HG03097 (cell line): ENCODE data around the gene CCR1.
A peak's percentile ranks its signal among the peaks of the same experiment; 100 is the strongest.
"Not testable (repeated sequence)": the region's sequence is repeated elsewhere in the genome, so short reads cannot be mapped to it uniquely, and the experiment has no call there.

Source experiments
- ATAC-seq: cut with Tn5 transposase; IDR thresholded peaks from one replicate; pipeline ENCODE4 v1.9.1; 2021; ENCODE audit not compliant: unreplicated experiment, low FRiP score

CCR1 gene

GRCh38 chr3:46213201-46213600, 5.1 kb upstream of the CCR1 start:
- ATAC-seq: no peak

GRCh38 chr3:46212101-46212500, 4.0 kb upstream of the CCR1 start:
- no peak for ATAC-seq

- ATAC-seq: no peak
Measured at GRCh38 chr3:46209746-46210470, 1.8 kb upstream of the CCR1 start.

GRCh38 chr3:46209053-46209452, 940 bp upstream of the CCR1 start:
- no peak for ATAC-seq

- not testable (repeated sequence) for ATAC-seq
Measured at GRCh38 chr3:46207514-46207913, 599 bp downstream of the CCR1 start.

- no peak for ATAC-seq
Measured at GRCh38 chr3:46206282-46207015, 1.7 kb downstream of the CCR1 start.

GRCh38 chr3:46205286-46205960, 2.7 kb downstream of the CCR1 start:
- ATAC-seq: no peak

GRCh38 chr3:46203681-46204080, 4.4 kb downstream of the CCR1 start:
- ATAC-seq: no peak

GRCh38 chr3:46202535-46202934, 5.6 kb downstream of the CCR1 start:
- no peak for ATAC-seq

- ATAC-seq: no peak
Measured at GRCh38 chr3:46200790-46201189, 7.3 kb downstream of the CCR1 start.

- no peak for ATAC-seq
Measured at GRCh38 chr3:46200211-46200610, 7.9 kb downstream of the CCR1 start.

GRCh38 chr3:46196261-46196957, 11.7 kb downstream of the CCR1 start:
- no peak for ATAC-seq

- ATAC-seq: no peak
Measured at GRCh38 chr3:46194868-46195553, 13.1 kb downstream of the CCR1 start.

- ATAC-seq: no peak
Measured at GRCh38 chr3:46193436-46193835, 14.7 kb downstream of the CCR1 start.

GRCh38 chr3:46192939-46193338, 15.2 kb downstream of the CCR1 start:
- no peak for ATAC-seq

GRCh38 chr3:46191730-46192129, 16.4 kb downstream of the CCR1 start:
- no peak for ATAC-seq

- ATAC-seq: no peak
Measured at GRCh38 chr3:46188708-46189107, 19.4 kb downstream of the CCR1 start.

GRCh38 chr3:46187876-46188275, 20.2 kb downstream of the CCR1 start:
- ATAC-seq: no peak

- no peak for ATAC-seq
Measured at GRCh38 chr3:46187341-46187700, 20.8 kb downstream of the CCR1 start.

- peak; percentile 76 for ATAC-seq
Measured at GRCh38 chr3:46186471-46187340, 21.4 kb downstream of the CCR1 start.
